NCI-H1092 treated with DMSO at 0.1 percent for 48 hours (cell line): ENCODE measurements around the gene AKIRIN2.

Experiments used
- DNase-seq: peaks from one replicate; lab custom pipeline; 2025; lab: John Stamatoyannopoulos, UW

The AKIRIN2 gene

DNA sequence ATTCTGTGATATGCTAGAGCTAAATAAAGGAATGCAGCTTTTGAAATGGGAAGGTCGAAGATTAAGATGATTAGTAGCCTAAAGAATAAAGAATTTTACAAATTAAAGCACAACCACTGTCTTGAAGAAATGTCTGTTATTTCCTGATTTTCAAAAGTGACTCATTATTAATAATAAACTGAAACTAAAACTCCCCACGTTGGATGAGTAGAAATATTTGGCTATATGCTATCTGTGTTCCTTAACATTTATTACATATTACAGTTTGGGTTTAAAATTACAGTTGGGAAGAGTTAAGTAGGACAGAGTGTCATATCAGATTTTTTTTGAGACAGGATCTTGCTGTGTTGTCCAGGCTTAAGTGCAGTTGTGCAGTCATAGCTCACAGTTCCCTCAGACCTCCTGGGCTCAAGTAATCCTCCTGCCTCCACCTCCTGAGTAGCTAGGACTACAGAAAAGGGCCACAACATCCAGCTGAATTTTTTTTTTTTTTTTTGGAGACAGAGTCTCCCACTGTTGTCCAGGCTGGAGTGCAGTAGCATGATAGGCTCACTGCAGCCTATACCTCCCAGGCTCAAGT lies 47.1 kb downstream of the AKIRIN2 start:
- DNase-seq: no peak

- no peak for DNase-seq
Measured at GRCh38 chr6:87654122-87654521, 47.9 kb downstream of the AKIRIN2 start.

DNA sequence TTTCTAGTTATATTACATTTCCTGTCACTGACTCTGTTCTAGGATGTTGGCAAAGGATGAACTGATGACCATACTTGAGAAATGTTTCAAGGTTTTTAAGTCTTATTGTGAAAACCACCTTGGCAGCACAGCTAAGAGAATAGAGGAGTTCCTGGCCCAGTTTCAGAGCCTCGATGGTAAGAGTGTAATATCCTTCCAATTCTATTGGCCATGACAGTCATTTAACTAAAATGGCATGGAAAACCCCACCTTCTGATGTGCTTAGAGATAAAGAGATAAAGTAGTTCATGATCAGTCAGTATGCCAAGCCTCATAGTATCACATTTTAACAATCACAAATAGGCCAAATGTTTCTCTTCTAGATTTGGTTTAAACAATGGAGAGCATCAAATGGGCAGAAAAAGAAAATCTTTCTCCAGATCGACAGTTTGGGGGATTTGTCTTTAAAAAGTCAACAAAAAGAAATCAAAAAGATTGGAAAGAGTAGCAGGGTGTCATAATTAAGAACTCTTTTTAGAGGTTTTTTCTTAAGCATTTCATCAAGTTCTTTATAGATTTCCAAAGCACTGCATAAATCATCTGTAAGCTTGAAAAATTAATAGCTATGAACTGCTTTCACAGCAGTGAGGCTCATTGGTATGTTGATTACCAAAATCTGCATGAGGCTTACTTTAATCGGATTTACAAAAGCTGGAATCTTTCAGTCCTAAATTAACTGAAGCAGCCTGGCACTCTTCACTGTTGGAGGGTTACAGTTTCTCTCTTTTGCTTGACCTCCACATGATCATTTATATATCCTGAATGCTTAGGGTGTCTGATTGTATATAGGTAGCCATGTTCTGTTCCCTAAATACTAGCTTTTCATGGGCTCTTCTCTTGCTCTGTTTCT lies 48.7 kb downstream of the AKIRIN2 start:
- no peak for DNase-seq

DNA sequence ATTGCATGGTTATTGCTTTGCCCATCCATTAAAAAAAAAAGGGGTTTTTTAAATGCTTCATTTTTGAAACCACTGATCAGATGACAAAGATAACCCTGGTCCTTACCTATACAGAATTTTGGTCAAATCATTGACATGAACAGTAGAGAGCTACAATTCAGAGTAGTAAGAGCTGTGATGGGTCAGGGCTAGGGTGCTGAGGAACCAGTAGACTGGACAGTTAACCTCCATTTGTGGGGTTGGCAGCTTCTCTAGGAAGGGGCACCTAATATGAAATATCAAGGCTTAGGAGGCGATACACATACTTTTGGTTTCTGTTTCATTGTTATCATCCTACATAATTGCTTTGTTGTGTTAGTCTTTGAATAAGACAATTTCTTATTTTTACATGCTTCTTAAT lies 57.0 kb downstream of the AKIRIN2 start:
- no peak for DNase-seq

DNA sequence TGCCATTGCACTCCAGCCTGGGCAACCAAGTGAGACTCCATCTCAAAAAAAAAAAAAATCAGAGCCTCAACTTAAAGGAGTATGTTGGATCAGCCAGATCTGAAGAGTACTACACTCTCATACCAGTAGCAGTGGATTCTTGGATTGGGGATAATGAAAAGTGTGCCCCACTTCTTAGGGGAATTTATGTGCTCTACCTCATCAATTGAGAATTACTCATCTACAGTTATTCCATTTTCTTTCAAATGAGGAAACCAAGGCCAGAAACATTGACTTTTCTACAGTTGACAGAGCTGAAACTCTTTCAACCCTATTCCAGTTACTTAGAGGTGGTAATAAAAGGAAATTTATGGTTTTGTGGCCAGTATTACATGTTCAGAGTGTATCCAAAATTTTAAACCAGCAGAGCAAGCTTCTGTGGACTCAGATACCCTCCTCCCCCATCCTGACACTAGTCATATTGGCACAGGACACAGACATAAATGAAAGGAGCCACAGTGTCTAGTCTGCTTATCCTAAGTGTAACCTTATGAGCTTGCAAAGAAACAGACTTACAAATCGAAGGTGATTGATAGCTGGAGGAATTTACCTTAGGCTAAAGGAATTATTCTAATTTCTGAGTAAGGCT lies 60.9 kb downstream of the AKIRIN2 start:
- no peak for DNase-seq

DNA sequence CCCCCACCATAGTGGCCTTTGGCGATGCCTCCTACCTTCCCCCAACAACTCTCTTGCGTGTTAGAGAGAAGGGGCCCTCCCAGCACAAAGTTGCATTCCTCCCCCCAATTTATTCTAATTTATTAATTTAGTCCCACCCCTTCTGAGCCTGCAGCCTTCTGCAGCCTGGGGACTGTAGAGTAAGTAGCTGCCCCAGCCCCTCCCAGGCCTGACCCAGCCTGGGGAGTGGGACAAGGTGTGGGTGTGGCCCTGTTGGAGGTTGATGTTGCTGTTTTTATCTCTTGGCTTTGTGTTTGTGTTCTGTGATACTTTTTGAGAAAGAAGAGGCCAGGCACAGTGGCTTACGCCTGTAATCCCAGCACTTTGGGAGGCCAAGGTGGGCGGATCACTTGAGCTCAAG lies 62.7 kb downstream of the AKIRIN2 start:
- no peak for DNase-seq

GRCh38 chr6:87637106-87637505 lies 64.9 kb downstream of the AKIRIN2 start:
- DNase-seq: no peak

DNA sequence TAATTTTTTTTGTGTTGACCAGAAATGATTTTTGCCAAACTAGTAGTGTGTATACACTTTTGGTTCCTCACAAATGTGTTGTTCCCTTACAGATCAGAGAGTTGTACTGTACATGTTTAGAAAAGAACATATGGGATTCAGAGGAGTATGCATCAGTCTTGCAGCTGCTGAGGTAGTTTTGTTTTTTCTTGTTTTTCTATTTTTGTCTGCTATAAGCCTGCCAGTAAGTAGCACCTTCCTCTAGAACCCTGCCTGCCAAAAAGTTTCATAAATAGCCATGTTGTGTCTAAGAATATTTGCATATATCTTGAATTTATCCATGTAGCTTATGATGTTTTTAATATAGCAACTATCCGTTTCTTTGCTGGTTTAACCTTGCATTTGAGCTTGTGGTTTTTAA lies 65.7 kb downstream of the AKIRIN2 start:
- DNase-seq: no peak

DNA sequence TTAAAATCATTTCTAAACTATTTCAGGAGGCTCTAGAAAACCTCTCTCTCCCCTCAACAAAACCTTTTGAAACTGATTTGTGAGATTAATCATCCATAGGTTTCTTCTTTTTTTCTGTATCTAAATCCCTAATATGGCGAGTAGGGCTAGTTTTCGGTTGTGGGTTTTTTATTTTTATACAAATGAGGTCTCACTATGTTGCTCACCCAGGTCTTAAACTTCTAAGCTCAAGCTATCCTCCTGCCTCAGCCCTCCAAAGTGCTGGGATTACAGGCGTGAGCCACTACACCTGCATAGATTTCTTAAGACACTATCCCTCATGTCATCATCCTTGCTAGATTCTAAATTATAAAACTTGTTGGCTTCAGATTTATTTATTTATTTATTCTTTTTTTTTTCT lies 68.2 kb downstream of the AKIRIN2 start:
- no peak for DNase-seq

DNA sequence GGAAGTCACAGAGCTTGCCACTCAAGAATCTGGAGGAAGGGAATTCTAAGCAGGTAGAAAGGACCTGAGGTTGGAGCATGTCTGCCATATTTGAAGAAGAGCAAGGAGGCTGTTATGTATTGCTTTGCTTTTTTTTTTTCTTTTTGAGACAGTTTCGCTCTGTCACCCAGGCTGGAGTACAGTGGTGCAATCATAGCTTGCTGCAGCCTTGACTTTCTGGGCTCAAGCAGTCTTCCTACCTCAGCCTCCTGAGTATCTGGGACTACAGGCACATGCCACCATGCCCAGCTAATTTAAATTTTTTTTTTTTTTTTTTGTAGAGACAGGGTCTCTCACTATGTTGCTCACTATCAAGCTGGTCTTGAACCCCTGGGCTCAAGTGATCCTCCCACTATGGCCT lies 71.3 kb downstream of the AKIRIN2 start:
- no peak for DNase-seq

DNA sequence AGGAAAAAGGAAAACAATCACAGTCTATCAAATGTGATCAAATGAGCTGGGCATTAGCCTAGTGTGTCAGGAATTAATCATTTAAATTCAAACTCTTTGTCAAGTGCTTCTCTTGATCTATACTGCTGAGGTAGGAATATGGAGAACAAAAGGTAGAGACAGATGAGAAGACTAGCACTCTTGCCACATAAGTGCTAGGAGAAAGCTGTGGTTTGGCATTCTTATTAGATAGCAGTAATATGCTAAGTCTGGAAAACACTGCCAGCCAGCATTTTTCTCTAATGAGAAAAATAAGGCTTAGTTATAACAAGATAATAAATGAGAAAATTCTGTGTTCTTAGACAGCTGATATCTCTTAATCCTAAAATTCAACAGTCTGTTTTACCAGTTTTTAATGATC lies 73.2 kb downstream of the AKIRIN2 start:
- no peak for DNase-seq

DNA sequence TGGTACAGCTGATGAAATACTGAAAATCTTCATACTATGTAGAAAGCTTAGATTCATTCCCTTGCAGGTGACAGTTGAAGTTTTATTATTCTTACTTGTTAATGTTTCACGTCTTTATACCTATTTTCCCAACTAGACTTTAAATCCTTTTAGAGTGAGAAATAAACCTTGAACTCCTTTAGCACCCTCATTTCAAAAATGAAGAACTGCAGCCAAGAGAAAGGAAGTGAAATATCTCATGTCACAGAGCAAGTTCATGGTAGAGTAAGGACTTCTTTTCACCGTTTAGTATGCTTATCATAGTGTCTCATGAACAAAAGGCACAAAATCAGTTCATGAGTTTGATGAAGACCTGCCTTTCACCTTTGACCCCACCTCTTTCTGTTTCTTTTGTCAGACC lies 73.6 kb downstream of the AKIRIN2 start:
- DNase-seq: no peak
